ENCODE measurements around the gene SAP30BP.

The SAP30BP gene

DNA sequence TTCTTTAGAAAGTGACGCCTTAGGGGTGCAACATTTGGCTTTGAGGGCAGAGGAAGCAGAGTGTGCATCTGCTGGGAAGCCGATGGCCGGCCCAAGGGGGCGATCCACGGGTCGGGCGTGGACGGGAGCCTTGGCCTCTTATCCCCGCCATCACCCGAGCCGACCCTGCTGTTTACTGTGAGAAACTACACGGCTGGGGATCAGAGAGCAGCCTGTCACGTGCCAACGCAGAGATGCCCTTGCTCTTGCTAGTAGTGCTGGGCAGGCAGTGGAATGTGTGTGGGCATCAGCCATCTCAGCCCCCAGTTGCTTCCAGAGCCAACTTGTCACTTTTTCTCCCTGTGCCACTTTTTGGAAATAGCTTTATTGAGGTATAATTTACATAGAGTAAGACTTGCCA is 27.4 kb downstream of the SAP30BP start:
- Histone ChIP-seq H3K27me3 (no peaks in the 10 kb centered on the region), H3K4me1 (peaks cover 11% of the 10 kb centered on the region; the same call in 1 of the 2 replicates), H3K9me3 (no peaks in the 10 kb centered on the region), H3K4me3 (ENCODE audit: low read depth, low read length) (no peak overlapping the region), H3K36me3 (peaks cover 31% of the 10 kb centered on the region)
- DNase-seq: no peak
- TF ChIP-seq, protein P1, sequence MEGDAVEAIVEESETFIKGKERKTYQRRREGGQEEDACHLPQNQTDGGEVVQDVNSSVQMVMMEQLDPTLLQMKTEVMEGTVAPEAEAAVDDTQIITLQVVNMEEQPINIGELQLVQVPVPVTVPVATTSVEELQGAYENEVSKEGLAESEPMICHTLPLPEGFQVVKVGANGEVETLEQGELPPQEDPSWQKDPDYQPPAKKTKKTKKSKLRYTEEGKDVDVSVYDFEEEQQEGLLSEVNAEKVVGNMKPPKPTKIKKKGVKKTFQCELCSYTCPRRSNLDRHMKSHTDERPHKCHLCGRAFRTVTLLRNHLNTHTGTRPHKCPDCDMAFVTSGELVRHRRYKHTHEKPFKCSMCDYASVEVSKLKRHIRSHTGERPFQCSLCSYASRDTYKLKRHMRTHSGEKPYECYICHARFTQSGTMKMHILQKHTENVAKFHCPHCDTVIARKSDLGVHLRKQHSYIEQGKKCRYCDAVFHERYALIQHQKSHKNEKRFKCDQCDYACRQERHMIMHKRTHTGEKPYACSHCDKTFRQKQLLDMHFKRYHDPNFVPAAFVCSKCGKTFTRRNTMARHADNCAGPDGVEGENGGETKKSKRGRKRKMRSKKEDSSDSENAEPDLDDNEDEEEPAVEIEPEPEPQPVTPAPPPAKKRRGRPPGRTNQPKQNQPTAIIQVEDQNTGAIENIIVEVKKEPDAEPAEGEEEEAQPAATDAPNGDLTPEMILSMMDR (IDR thresholded peaks at IDR 0.05; ENCODE audit: low read depth, low read length): no peak

DNA sequence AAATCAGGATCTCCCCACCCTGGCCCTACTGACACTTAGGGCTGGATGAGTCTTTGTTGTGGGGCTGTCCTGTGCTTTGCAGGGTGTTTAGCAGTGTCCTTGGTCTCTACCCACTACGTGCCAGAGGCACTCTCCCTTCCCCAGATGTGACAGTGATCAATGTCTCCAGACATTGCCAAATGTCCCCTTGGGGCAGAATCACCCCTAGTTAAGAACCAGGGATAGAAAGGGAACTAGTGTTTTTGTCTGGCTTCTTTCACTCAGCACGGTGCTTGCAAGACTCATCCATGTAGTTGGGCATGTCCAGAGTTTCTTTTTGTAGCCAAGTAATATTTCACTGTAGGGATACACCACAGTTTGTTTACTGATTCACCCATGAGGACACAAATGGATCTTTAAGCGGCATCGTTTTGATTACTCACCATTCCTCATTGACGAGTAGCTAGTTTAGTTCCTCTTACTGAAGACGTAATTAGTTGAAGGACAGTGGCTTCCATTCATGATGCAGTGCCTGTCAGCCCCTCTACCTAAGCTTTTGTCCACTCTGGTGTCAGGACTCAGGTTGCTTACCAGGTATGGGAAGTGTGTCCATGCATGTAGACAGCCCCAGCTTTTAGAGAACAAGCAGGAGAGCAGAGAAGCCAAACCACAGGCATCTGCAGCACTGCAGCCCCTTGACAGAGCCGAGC is 28.1 kb downstream of the SAP30BP start:
- Histone ChIP-seq H3K4me3 (ENCODE audit: low read depth, low read length) (no peak overlapping the region), H3K4me1 (peaks cover 14% of the 10 kb centered on the region), H3K9me3 (no peaks in the 10 kb centered on the region), H3K27me3 (no peaks in the 10 kb centered on the region), H3K36me3 (peaks cover 39% of the 10 kb centered on the region)
- TF ChIP-seq, protein P1 (IDR thresholded peaks at IDR 0.05; ENCODE audit: low read depth, low read length): no peak
- no peak for DNase-seq

GRCh38 chr17:75695830-75696271 is 28.7 kb downstream of the SAP30BP start:
- H3K36me3 ChIP-seq: peaks cover 44% of the 10 kb centered on the region
- no peak for DNase-seq
- H3K9me3 ChIP-seq: no peaks in the 10 kb centered on the region
- H3K4me3 ChIP-seq (ENCODE audit: low read depth, low read length): no peak overlapping the region
- no peaks in the 10 kb centered on the region for H3K27me3 ChIP-seq
- H3K4me1 ChIP-seq: peaks cover 14% of the 10 kb centered on the region
- TF ChIP-seq, protein P1 (IDR thresholded peaks at IDR 0.05; ENCODE audit: low read depth, low read length): no peak

- Histone ChIP-seq H3K4me3 (ENCODE audit: low read depth, low read length) (no peak overlapping the region), H3K9me3 (no peaks in the 10 kb centered on the region), H3K36me3 (peaks cover 63% of the 10 kb centered on the region), H3K4me1 (peaks cover 14% of the 10 kb centered on the region), H3K27me3 (no peaks in the 10 kb centered on the region)
- TF ChIP-seq, protein P1 (IDR thresholded peaks at IDR 0.05; ENCODE audit: low read depth, low read length): no peak
- DNase-seq: no peak
These were observed 30.6 kb downstream of the SAP30BP start for GRCh38 chr17:75697651-75698291.

GRCh38 chr17:75698659-75699058 is 31.5 kb downstream of the SAP30BP start:
- no peak for DNase-seq
- TF ChIP-seq, protein P1 (IDR thresholded peaks at IDR 0.05; ENCODE audit: low read depth, low read length): no peak
- H3K27me3 ChIP-seq: no peaks in the 10 kb centered on the region
- peaks cover 11% of the 10 kb centered on the region for H3K4me1 ChIP-seq
- H3K9me3 ChIP-seq: no peaks in the 10 kb centered on the region
- H3K4me3 ChIP-seq (ENCODE audit: low read depth, low read length): no peak overlapping the region
- H3K36me3 ChIP-seq: peaks cover 72% of the 10 kb centered on the region

GRCh38 chr17:75701288-75701687 is 34.1 kb downstream of the SAP30BP start:
- H3K27me3 ChIP-seq: no peaks in the 10 kb centered on the region
- no peak overlapping the region for H3K4me3 ChIP-seq (ENCODE audit: low read depth, low read length)
- no peaks in the 10 kb centered on the region for H3K9me3 ChIP-seq
- no peak for DNase-seq
- H3K36me3 ChIP-seq: peaks cover 76% of the 10 kb centered on the region
- TF ChIP-seq, protein P1 (IDR thresholded peaks at IDR 0.05; ENCODE audit: low read depth, low read length): no peak
- H3K4me1 ChIP-seq: peaks cover 3% of the 10 kb centered on the region; the same call in 1 of the 2 replicates

Measured in BE2C (cell line).